Esophagus muscularis mucosa (tissue), 4 donors: ENCODE measurements around the gene IGFL4.

Source experiments
- CTCF ChIP-seq, 3 experiments: fragments of 200-600 bp in 2 of 3; fragments of 450-650 bp in 1 of 3; sonication (generic) in 2 of 3; IDR thresholded peaks; one replicate each; pipeline ENCODE4 v1.5.1; 2017 to 2019; ENCODE audit warnings: antibody characterized with exemption in 3 of 3, mild to moderate bottlenecking in 2 of 3, moderate library complexity in 1 of 3
- EP300 ChIP-seq: sonication (generic); formaldehyde crosslinking; IDR thresholded peaks from one replicate; pipeline ENCODE4 v1.6.1; 2017; ENCODE audit warnings: antibody characterized with exemption
- POLR2A ChIP-seq: fragments of 450-650 bp; IDR thresholded peaks from one replicate; pipeline ENCODE4 v1.6.1; 2017; ENCODE audit warnings: antibody characterized with exemption, moderate library complexity, mild to moderate bottlenecking, low read depth

GRCh38 chr19:46077815-46078167 is 37.0 kb upstream of the IGFL4 start:
- TF ChIP-seq CTCF (IDR thresholded peaks at IDR 0.05) (no peak), EP300 (no peak), POLR2A (no peak)
